Ishikawa (cell line): ENCODE measurements around the gene TTC34.

Experiments
- CREB1 ChIP-seq: IDR thresholded peaks from 2 replicates; pipeline ENCODE4 v1.6.1; 2012; ENCODE audit warnings: low read depth
- EP300 ChIP-seq: IDR thresholded peaks from 2 replicates; pipeline ENCODE4 v1.6.1; 2012; ENCODE audit warnings: borderline replicate concordance
- FOXM1 ChIP-seq: IDR thresholded peaks from 2 replicates; pipeline ENCODE4 v1.6.1; 2012; ENCODE audit warnings: low read depth, borderline replicate concordance
- RAD21 ChIP-seq: IDR thresholded peaks from 2 replicates; pipeline ENCODE4 v1.6.1; 2012; ENCODE audit warnings: low read depth
- TAF1 ChIP-seq: IDR thresholded peaks from 2 replicates; pipeline ENCODE4 v1.6.1; 2012; ENCODE audit warnings: low read depth, mild to moderate bottlenecking
- TCF12 ChIP-seq: IDR thresholded peaks from 2 replicates; pipeline ENCODE4 v1.6.1; 2012; ENCODE audit warnings: low read depth
- ZBTB7A ChIP-seq: IDR thresholded peaks from 2 replicates; pipeline ENCODE4 v1.6.1; 2012; ENCODE audit warnings: low read depth
- TF ChIP-seq, protein P1 (sequence below): IDR thresholded peaks from 2 replicates; pipeline ENCODE4 v1.6.1; 2012

GRCh38 chr1:2640626-2641025, 160.9 kb downstream of the TTC34 start:
- TF ChIP-seq CREB1 (no peak), FOXM1 (no peak), TAF1 (no peak), ZBTB7A (no peak), EP300 (no peak), TCF12 (no peak), RAD21 (no peak)
- TF ChIP-seq, protein P1, sequence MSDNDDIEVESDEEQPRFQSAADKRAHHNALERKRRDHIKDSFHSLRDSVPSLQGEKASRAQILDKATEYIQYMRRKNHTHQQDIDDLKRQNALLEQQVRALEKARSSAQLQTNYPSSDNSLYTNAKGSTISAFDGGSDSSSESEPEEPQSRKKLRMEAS = no peak
